Right renal cortex interstitium (tissue), 3 donors: ENCODE data around the gene CFAP99. TPM values are rescaled to one million over a fixed set of nuclear protein-coding genes. Genes with fewer than 3 reads are reported as not detected.

Experiments used
- DNase-seq, 3 donors: peaks; one replicate each; pipeline ENCODE4 v3.0.0-alpha.2; 2013; ENCODE audit warnings: low read depth in 3 of 3, low spot score in 2 of 3
- polyA plus RNA-seq, 3 donors: library from polyadenylated mRNA; unstranded; fragments of 120-200 nt; gene quantifications; one replicate each; pipeline ENCODE4 v1.2.1, GENCODE V29; 2013; ENCODE audit not compliant: insufficient read length in 3 of 3

CFAP99 gene
- polyA plus RNA-seq, 3 donors = 0.55 to 0.69 (median 0.57) TPM

- no peak for DNase-seq
Observed at GRCh38 chr4:2409381-2409783, 9.4 kb upstream of the CFAP99 start.

- no peak for DNase-seq
Observed at GRCh38 chr4:2411786-2412510, 6.8 kb upstream of the CFAP99 start.

GRCh38 chr4:2412534-2412884 lies 6.2 kb upstream of the CFAP99 start:
- DNase-seq = no peak

DNA sequence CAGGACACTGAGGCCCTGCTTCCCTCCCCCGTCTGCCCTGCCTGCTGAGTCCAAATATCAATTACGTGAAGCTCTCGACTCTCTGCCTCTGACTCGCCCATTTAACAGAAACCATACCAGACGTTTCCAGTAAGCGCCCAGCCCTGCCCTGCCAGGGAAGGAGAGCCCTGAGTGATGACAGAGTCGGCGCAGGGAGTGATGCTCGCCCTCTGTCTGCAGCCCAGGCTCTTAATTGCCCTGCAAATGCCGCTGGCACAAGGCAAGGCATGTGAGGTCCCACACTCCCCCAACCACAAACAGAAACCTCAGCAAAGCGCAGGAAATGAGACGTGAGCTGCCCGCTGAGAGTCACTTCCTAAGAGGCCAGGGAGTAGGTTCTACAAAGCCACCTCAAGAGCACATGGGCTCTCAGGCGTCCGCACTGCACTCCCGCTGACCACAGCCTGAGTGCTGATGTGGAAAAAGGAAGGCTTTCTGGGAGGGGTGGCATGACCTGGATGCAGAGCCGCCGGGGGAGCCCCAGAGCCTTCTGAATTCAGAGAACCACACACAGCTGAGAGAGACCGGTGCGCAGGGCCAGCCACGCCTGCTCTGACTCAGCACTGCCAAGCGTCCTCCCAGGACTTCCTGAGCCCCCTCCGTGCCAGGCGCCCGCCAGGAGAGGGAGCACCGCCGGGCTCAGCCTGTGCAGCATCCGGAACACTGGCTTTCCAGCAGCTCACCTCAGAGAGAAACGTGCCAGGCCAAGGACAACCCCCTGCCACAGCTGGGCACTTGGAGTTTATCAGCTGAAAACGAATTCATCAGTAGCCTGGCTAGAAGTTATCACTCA lies 5.7 kb upstream of the CFAP99 start:
- no peak for DNase-seq

DNA sequence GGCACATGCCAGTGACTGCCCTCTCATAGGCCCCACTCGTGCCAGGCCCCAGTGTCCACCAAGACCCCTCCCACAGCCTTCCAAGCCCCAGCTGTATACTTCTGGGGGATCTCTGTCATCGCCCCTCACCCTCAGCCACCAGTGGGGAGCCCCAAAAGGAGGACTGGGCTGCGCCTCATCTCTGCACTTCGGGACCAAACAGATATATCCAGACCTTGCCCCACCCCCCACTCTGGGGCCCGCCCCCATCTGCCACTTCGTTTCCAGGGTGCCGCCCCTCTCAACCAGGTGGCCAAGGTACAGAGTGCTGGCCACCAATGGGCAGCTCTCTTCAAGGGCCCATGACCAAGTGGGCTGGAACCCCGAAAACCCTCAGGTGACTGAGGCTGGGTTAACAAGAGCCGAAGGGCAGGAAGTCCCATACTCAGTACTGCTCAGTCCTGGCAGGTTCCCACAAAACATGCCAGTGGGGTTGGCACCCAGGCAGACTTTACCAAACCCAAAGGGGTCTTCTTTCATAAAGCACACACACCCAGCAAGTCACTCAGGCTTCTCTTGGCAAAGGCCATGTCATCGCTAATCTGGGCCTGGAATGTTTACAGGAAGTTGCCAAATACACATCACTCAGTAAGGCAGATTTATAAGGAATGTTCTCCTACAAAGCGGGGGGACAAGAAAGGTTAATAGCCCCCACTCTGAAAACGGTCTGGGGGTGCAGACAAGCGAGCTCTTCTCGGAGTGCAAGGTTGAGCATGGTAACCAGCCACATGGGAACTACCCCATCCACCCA lies 4.7 kb upstream of the CFAP99 start:
- DNase-seq = no peak

DNA sequence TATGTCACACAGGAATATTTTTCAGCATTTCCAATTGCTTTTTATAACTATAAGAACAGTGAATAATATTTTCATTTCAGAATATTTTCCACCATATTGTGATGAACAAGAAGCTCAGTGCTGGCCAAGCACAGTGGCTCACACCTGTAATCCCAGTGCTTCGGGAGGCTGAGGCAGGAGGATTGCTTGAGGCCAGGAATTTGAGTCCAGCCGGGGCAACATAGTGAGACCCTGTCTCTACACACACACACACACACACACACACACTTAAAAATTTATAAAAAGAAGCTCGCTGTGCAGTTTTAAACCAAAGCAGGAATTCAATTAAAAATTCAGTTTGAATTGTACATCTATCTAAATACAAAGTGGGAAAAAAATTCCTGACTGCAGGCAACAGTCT lies 3.5 kb upstream of the CFAP99 start:
- no peak for DNase-seq

DNA sequence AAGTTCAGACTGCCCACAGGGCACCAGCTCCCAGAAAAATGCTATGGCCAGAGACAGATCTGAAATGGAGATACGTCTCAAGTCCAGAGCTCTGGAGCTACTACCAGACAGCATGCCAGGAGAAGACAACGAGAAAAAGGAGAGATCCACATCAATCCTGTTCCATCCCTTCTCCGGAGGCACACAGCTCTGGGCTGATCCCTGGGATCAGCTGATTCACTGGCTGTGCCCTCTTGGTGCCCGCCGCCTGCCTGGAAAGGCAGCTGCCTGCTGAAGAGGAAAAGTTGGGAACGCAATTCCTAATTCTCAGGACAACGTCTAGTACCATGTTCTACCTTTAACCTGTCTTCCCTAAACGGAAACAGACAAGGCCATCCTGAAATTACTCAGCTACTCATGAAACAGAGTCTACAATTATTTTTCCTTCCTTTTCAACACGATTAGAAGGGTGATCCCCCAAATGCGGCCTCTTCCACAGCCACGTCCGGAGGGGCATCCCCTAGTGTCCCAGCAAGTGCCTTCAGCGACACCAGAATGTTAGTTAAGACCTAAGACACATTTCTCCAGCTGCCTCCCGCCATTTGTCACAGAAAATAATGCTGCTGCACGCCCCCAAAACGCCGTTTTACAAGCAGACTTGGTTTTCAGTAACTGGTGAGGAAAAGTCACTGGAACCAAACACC lies 2.7 kb upstream of the CFAP99 start:
- no peak for DNase-seq

- DNase-seq = no peak
Observed at GRCh38 chr4:2416564-2417225, 2.1 kb upstream of the CFAP99 start.

- no peak for DNase-seq
Observed at GRCh38 chr4:2417226-2417764, 1.5 kb upstream of the CFAP99 start.

- no peak for DNase-seq
Observed at GRCh38 chr4:2417765-2418649, 748 bp upstream of the CFAP99 start, which contains the start of gene ZFYVE28. Gene ZFYVE28, minus strand, starts transcription at chr4:2418645. Its CDS starts 322 bp downstream, at chr4:2418323.

DNA sequence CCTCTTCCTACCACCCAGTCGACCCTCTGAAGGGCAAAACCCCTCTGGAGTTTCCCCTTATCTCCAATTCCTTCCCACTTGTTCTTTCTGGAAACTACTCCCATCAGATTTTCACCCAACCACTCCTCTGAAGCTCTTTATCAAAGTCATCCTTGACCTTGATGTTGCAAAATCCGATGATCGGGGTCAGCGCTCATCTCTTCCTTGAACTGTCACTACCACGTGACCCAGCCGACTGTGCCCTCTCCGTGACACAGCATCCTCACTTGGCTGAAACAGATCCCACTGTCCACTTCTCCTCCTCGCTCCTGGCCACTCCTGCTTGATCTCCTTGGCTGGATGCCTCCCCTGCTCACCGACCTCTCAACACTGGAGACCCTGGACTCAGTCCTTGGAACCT lies 1.1 kb downstream of the CFAP99 start:
- no peak for DNase-seq

DNA sequence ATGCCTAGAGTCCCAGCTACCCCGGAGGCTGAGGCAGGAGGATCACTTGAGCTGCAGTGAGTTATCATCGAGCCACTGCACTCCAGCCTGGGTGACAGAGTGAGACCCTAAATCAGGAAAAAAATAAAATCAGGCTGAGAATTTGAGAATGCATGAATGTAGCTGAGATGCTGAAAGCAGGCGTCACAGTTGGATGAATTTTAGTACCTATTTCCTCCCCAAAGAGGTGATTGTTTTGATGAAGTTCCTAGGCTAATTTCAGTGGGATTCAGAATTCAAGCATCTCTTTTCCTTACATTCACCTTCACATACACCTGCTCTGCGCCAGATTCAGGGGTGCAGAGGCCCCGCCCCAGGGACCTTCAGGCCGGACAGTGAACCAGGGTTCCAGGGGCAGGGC lies 3.2 kb downstream of the CFAP99 start:
- no peak for DNase-seq

GRCh38 chr4:2423066-2423465 lies 4.3 kb downstream of the CFAP99 start:
- DNase-seq = no peak

DNA sequence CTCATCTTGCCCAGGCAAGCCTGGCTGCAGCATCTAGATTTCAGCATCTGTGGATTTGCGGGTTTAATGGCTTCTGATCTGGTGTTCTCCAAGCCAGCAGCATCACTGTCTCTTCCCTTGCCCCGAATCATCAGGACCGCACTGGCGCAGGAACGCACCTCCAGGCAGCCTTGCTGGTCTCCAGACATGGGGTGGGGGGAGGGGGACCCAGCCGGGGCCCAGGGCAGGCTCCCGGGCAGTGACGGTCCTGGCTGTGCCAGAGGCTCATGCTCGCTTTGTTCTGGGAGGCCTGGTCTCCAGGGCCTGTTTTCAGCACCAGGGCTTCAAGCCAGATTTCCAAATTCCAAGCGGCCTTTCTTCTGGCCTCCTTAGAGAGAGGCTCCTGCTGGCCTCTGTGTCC lies 4.9 kb downstream of the CFAP99 start:
- no peak for DNase-seq

DNA sequence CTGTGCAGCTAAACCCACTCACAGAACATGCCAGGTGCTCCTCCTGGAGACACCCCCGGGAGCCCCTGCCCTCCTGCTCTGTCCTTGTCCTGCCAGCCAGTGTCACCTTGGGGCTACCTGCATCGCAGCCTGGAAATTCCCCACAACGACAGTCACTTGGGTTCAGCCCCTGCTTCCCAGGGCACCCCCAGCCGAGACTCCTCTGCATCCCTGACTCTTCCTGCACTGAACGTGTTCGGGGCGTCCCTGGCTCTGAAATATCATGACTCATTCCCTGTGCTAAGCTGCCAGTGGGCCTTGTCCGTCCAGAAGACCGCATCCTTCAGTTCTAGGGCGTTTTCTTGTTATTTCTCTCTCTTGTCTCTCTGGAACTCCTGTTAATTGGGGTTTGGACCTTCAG lies 5.8 kb downstream of the CFAP99 start:
- DNase-seq = no peak

DNA sequence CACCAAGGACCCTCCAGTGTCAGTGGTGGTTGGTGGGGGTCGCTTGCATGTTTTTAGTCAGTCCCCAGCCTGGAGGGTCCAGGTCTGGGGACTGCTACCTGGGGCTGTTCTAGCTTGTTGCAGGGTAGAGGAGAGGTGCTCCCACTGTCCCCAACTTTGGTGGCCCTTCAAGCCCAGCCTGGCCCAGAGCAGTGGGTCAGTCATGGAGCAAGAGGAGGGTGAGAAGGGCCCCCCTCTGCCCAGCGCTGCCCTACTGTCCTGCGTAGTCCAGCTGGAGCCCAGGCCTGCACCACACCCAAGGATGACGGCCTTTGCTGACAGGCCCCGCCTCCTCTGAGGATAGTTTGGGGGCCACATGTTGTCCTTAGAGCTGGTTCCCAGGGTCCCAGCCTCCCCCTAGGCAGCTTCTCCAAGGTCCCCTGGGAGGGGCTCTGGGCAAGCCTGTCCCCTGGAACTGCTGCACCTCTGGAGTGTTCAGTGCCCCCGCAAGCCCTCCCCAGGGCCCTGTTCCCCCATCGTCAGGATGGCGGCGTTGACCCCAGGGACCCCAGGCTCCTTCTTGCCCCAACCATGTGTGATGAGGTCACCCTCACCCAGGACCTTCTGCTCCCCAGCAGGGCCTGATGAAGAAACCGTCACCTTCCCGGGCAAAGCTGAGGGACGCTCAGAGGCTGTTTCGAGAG lies 6.8 kb downstream of the CFAP99 start:
- no peak for DNase-seq

DNA sequence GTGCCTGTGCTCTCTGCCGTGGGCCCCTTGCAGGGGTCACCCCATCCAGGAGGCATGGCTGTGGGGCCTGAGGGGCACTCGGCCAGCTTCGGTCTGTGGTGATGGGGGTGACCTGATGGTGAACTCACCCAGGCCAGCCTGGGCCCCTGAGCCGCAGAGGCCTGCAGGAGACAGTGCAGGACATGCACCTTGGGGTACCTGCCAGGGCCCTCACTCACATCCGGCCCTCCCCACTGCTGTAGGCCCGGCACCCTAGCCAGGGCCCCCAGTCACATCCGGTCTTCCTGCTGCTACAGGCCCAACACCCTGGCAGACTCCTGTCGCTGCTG lies 7.3 kb downstream of the CFAP99 start:
- no peak for DNase-seq

DNA sequence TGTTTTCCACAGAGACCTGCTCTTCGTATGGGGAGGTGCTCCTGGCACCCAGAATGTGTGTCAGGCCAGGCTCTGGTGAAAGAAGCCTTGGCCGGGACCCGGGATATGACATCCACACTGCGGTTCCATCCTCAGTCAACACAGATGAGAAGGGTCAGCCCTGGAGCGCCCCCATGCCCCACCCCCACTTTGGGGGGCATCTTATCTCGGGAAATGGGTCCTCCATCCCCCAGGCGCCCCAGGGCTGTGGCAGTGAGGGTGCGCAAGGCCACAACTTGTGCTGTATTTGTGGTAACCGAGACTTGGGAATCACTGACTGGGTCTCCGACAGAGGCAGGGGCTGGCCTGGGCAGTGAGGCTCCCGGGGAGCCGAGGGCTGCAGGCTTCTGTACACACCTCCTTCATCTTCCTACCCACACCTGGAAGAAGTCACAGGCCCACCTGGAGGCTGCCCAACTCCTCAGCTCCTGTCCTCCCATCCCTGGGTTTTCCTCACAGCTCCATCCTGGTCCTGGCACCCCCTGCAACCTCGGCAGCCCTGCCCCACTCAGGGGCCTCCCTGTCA lies 8.0 kb downstream of the CFAP99 start:
- DNase-seq = no peak
